H9 (cell line): ENCODE data around the gene INSR. TPM values are rescaled to one million over a fixed set of nuclear protein-coding genes. Genes with fewer than 3 reads are reported as not detected.
"Not testable (repeated sequence)": the region's sequence is repeated elsewhere in the genome, so short reads cannot be mapped to it uniquely, and the experiment has no call there.

Experiments used
- DNase-seq: peaks from one replicate; pipeline ENCODE4 v3.0.0-alpha.2; 2017
- H2AFZ ChIP-seq: one replicate; pipeline ENCODE4 v1.6.1; 2013; ENCODE audit warnings: mild to moderate bottlenecking, low read length, control low read depth, moderate library complexity
- H2AK5ac ChIP-seq: 2 replicates; pipeline ENCODE4 v1.6.1; 2013; ENCODE audit warnings: low read length, control low read depth, mixed read lengths; ENCODE audit not compliant: insufficient read length
- H2BK120ac ChIP-seq: one replicate; pipeline ENCODE4 v1.6.1; 2013; ENCODE audit warnings: low read depth, mild to moderate bottlenecking, low read length, control low read depth, inconsistent platforms; ENCODE audit not compliant: poor library complexity, severe bottlenecking
- H2BK12ac ChIP-seq: 2 replicates; pipeline ENCODE4 v1.6.1; 2013; ENCODE audit warnings: low read length, control low read depth, mixed read lengths, low read depth; ENCODE audit not compliant: insufficient read length
- H2BK15ac ChIP-seq: 2 replicates; pipeline ENCODE4 v1.6.1; 2013; ENCODE audit warnings: low read depth, low read length, control low read depth
- H2BK20ac ChIP-seq: one replicate; pipeline ENCODE4 v1.6.1; 2013; ENCODE audit warnings: low read depth, mild to moderate bottlenecking, low read length, control low read depth, inconsistent platforms; ENCODE audit not compliant: poor library complexity, severe bottlenecking
- H2BK5ac ChIP-seq: 2 replicates; pipeline ENCODE4 v1.6.1; 2013; ENCODE audit warnings: low read length, control low read depth, mixed read lengths; ENCODE audit not compliant: insufficient read length
- H3K14ac ChIP-seq: 2 replicates; pipeline ENCODE4 v1.6.1; 2013; ENCODE audit warnings: low read length, control low read depth; ENCODE audit not compliant: insufficient read depth
- H3K18ac ChIP-seq: 2 replicates; pipeline ENCODE4 v1.6.1; 2013; ENCODE audit warnings: low read depth, mild to moderate bottlenecking, mixed read lengths, low read length, control low read depth; ENCODE audit not compliant: insufficient read length
- H3K23ac ChIP-seq: 2 replicates; pipeline ENCODE4 v1.6.1; 2013; ENCODE audit warnings: low read length, control low read depth, mixed read lengths, low read depth; ENCODE audit not compliant: insufficient read length
- H3K23me2 ChIP-seq: 2 replicates; pipeline ENCODE4 v1.6.1; 2013; ENCODE audit warnings: low read depth, mild to moderate bottlenecking, mixed read lengths, low read length, control low read depth; ENCODE audit not compliant: insufficient read length, poor library complexity, severe bottlenecking
- H3K27ac ChIP-seq: 2 replicates; pipeline ENCODE4 v1.5.1; 2013; ENCODE audit warnings: low read length, control low read depth, mixed read lengths, low read depth; ENCODE audit not compliant: insufficient read length
- H3K27me3 ChIP-seq: 2 replicates; pipeline ENCODE4 v1.6.1; 2013; ENCODE audit warnings: low read length, control low read depth, inconsistent platforms; ENCODE audit not compliant: insufficient read depth
- H3K4ac ChIP-seq: 2 replicates; pipeline ENCODE4 v1.6.1; 2013; ENCODE audit warnings: low read depth, mild to moderate bottlenecking, control low read depth, inconsistent platforms, low read length, moderate library complexity
- H3K4me1 ChIP-seq: 2 replicates; pipeline ENCODE4 v1.6.1; 2013; ENCODE audit warnings: low read length, control low read depth, inconsistent platforms; ENCODE audit not compliant: insufficient read depth
- H3K4me2 ChIP-seq: 2 replicates; pipeline ENCODE4 v1.6.1; 2013; ENCODE audit warnings: low read length, control low read depth, mixed read lengths; ENCODE audit not compliant: insufficient read length, insufficient read depth
- H3K56ac ChIP-seq: 2 replicates; pipeline ENCODE4 v1.6.1; 2013; ENCODE audit warnings: low read depth, mild to moderate bottlenecking, mixed read lengths, low read length, control low read depth; ENCODE audit not compliant: insufficient read length
- H3K79me1 ChIP-seq: 2 replicates; pipeline ENCODE4 v1.6.1; 2013; ENCODE audit warnings: low read depth, mild to moderate bottlenecking, moderate library complexity, low read length, control low read depth, inconsistent platforms; ENCODE audit not compliant: insufficient read depth, poor library complexity, severe bottlenecking
- H3K79me2 ChIP-seq: 2 replicates; pipeline ENCODE4 v1.6.1; 2013; ENCODE audit warnings: low read length, control low read depth, inconsistent platforms; ENCODE audit not compliant: insufficient read depth
- H3K9ac ChIP-seq: 2 replicates; pipeline ENCODE4 v1.6.1; 2013; ENCODE audit warnings: low read length, control low read depth, mixed read lengths; ENCODE audit not compliant: insufficient read length; ENCODE audit errors: extremely low read depth
- H3K9me3 ChIP-seq: one replicate; pipeline ENCODE4 v1.6.1; 2013; ENCODE audit warnings: low read depth, low read length, inconsistent platforms; ENCODE audit not compliant: control insufficient read depth
- H3T11ph ChIP-seq: one replicate; pipeline ENCODE4 v1.6.1; 2013; ENCODE audit warnings: mild to moderate bottlenecking, low read length, control low read depth, inconsistent platforms
- H4K20me1 ChIP-seq: one replicate; pipeline ENCODE4 v1.6.1; 2013; ENCODE audit not compliant: control insufficient read depth, insufficient read length, insufficient read depth
- H4K5ac ChIP-seq: 2 replicates; pipeline ENCODE4 v1.6.1; 2013; ENCODE audit warnings: low read depth, mild to moderate bottlenecking, mixed read lengths, low read length, control low read depth; ENCODE audit not compliant: insufficient read length
- H4K8ac ChIP-seq: replicated peaks from 2 replicates; pipeline ENCODE4 v1.6.1; 2013; ENCODE audit warnings: low read length, control low read depth, mixed read lengths, low read depth; ENCODE audit not compliant: insufficient read length
- H4K91ac ChIP-seq: 2 replicates; pipeline ENCODE4 v1.6.1; 2013; ENCODE audit warnings: low read depth, mild to moderate bottlenecking, moderate library complexity, mixed read lengths, low read length, control low read depth; ENCODE audit not compliant: insufficient read length
- H3K27ac Mint-ChIP-seq, 3 experiments: 2 replicates in 2 of 3; 3 replicates in 1 of 3; pipeline ENCODE4 v1.8.0; 2020 to 2021; ENCODE audit warnings: mixed read lengths in 3 of 3, mild to moderate bottlenecking in 1 of 3, moderate library complexity in 1 of 3
- H3K27me3 Mint-ChIP-seq: 2 replicates; pipeline ENCODE4 v1.8.0; 2021; ENCODE audit warnings: low read depth, mild to moderate bottlenecking, moderate library complexity, mixed read lengths
- H3K36me3 Mint-ChIP-seq, 3 experiments: 2 replicates in 2 of 3; 3 replicates in 1 of 3; pipeline ENCODE4 v1.8.0; 2020 to 2021; ENCODE audit warnings: low read depth in 3 of 3, mixed read lengths in 3 of 3; ENCODE audit not compliant: insufficient read depth in 1 of 3
- H3K4me1 Mint-ChIP-seq, 2 experiments: 2 replicates each; pipeline ENCODE4 v1.8.0; 2020; ENCODE audit warnings: mixed read lengths in 2 of 2
- H3K4me3 Mint-ChIP-seq, 2 experiments: 2 replicates in 1 of 2; 3 replicates in 1 of 2; pipeline ENCODE4 v1.8.0; 2020 to 2021; ENCODE audit warnings: mild to moderate bottlenecking in 2 of 2, mixed read lengths in 2 of 2, moderate library complexity in 1 of 2
- H3K9me3 Mint-ChIP-seq, 2 experiments: 2 replicates in 1 of 2; 3 replicates in 1 of 2; pipeline ENCODE4 v1.8.0; 2020; ENCODE audit warnings: mild to moderate bottlenecking in 2 of 2, mixed read lengths in 2 of 2, moderate library complexity in 1 of 2
- WGBS: extraction: QIAGEN DNeasy Blood & Tissue Kit; methylation state at CpG from one replicate; pipeline ENCODE4 v1.1.7; 2013; ENCODE audit warnings: missing lambda C conversion rate, low lambda C conversion rate, mixed read lengths; ENCODE audit not compliant: insufficient read length; ENCODE audit errors: extremely low coverage; 5-methylcytosine and 5-hydroxymethylcytosine counted together
- total RNA-seq: library from RNA; stranded (reverse); gene quantifications from 2 replicates; pipeline ENCODE4 v1.2.1, GENCODE V29; 2021

INSR gene
- total RNA-seq, 1 experiment from 2014 or later = 39.8 TPM

- H3K79me1 ChIP-seq, H3K27ac ChIP-seq, H3K14ac ChIP-seq, H2BK5ac ChIP-seq, H3K27me3 Mint-ChIP-seq, H2BK15ac ChIP-seq, H3K27ac Mint-ChIP-seq, H3K9me3 Mint-ChIP-seq, H3K4me1 Mint-ChIP-seq, H3K4me2 ChIP-seq, H3K9me3 ChIP-seq, H3K79me2 ChIP-seq, H3T11ph ChIP-seq, H4K8ac ChIP-seq, H3K23ac ChIP-seq, H2AFZ ChIP-seq, H2BK20ac ChIP-seq, H3K27me3 ChIP-seq, H3K18ac ChIP-seq, H3K4ac ChIP-seq, H3K4me3 Mint-ChIP-seq, H3K4me1 ChIP-seq, H3K23me2 ChIP-seq, H2BK12ac ChIP-seq, H4K91ac ChIP-seq, H3K9ac ChIP-seq, H3K56ac ChIP-seq, H2AK5ac ChIP-seq, H4K20me1 ChIP-seq, DNase-seq, H4K5ac ChIP-seq, H2BK120ac ChIP-seq: not testable (repeated sequence)
- WGBS = no CpG with 5 or more reads among the region's 5 CpGs
- peaks cover 12 to 41% (median 32%) of the 10 kb centered on the region in 3 experiments for H3K36me3 Mint-ChIP-seq
Measured at GRCh38 chr19:7146086-7146485, 148.1 kb downstream of the INSR start.
